ENCODE results near the gene WWC2.

DNA sequence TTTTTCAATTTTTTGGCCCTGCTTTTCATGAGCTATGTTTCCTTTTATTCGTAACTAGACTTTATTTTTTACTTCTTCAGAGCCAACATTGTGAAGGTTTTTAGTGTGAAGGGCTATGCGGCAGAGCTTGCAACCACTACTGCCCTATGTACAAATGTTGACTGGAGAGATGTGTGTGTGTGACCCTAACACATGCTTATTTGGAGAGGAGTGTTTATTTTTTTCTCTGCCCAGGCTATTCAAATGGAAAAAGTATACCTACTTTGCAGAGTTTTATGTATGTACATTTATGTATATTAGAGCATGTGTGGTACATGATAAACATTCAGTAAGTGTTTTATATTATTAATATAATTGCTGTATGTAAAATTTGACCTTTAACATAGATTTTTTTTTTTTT lies 86.5 kb downstream of the WWC2 start:
- TF ChIP-seq YY1 (IDR thresholded peaks at IDR 0.05; ENCODE audit: insufficient read depth, insufficient read length) (no peak), SUZ12 (IDR thresholded peaks at IDR 0.05; ENCODE audit: extremely low read depth, insufficient read depth, insufficient read length) (no peak), ZNF274 (IDR thresholded peaks at IDR 0.05; ENCODE audit: low read depth, low read length) (no peak)
